Renal cortical epithelial cell (primary cell): Measurements from ENCODE around the gene SLC35F1. TPM values are rescaled to one million over a fixed set of nuclear protein-coding genes. Genes with fewer than 3 reads are reported as not detected.
"Not testable (repeated sequence)": the region's sequence is repeated elsewhere in the genome, so short reads cannot be mapped to it uniquely, and the experiment has no call there.

Experiments
- DNase-seq: peaks from one replicate; pipeline ENCODE4 v3.0.0-alpha.2; 2011; ENCODE audit warnings: low read depth
- total RNA-seq: library from RNA; depleted of rRNA; stranded (reverse); fragments of >200 nt; gene quantifications from 2 replicates; pipeline ENCODE4 v1.2.3, GENCODE V29; 2014

SLC35F1 gene
- total RNA-seq, 1 donor from 2014 or later: 0.05 TPM

- DNase-seq: no peak
Measured at GRCh38 chr6:117992856-117993255, 85.8 kb downstream of the SLC35F1 start.

- no peak for DNase-seq
Measured at GRCh38 chr6:118012944-118013343, 105.9 kb downstream of the SLC35F1 start.

GRCh38 chr6:118016532-118016931, 109.5 kb downstream of the SLC35F1 start:
- DNase-seq: no peak

GRCh38 chr6:118017301-118017848, 110.3 kb downstream of the SLC35F1 start:
- DNase-seq: no peak

GRCh38 chr6:118023771-118024170, 116.7 kb downstream of the SLC35F1 start:
- DNase-seq: no peak

- no peak for DNase-seq
Measured at GRCh38 chr6:118029967-118030366, 122.9 kb downstream of the SLC35F1 start.

- DNase-seq: not testable (repeated sequence)
Measured at GRCh38 chr6:118037479-118037878, 130.4 kb downstream of the SLC35F1 start.

- DNase-seq: no peak
Measured at GRCh38 chr6:118042855-118043254, 135.8 kb downstream of the SLC35F1 start.

- DNase-seq: no peak
Measured at GRCh38 chr6:118044275-118044674, 137.2 kb downstream of the SLC35F1 start.

GRCh38 chr6:118054082-118054481, 147.0 kb downstream of the SLC35F1 start:
- DNase-seq: no peak

GRCh38 chr6:118061666-118062065, 154.6 kb downstream of the SLC35F1 start:
- DNase-seq: no peak

GRCh38 chr6:118080547-118080946, 173.5 kb downstream of the SLC35F1 start:
- no peak for DNase-seq

- no peak for DNase-seq
Measured at GRCh38 chr6:118083711-118084110, 176.6 kb downstream of the SLC35F1 start.

GRCh38 chr6:118085665-118086064, 178.6 kb downstream of the SLC35F1 start:
- DNase-seq: no peak

GRCh38 chr6:118086159-118086558, 179.1 kb downstream of the SLC35F1 start:
- DNase-seq: no peak

- DNase-seq: no peak
Measured at GRCh38 chr6:118092086-118092485, 185.0 kb downstream of the SLC35F1 start.

- no peak for DNase-seq
Measured at GRCh38 chr6:118097576-118097975, 190.5 kb downstream of the SLC35F1 start.

- DNase-seq: peak; percentile 18
Measured at GRCh38 chr6:118100717-118101116, 193.7 kb downstream of the SLC35F1 start.

GRCh38 chr6:118101220-118101619, 194.2 kb downstream of the SLC35F1 start:
- no peak for DNase-seq

- DNase-seq: no peak
Measured at GRCh38 chr6:118101831-118102345, 194.8 kb downstream of the SLC35F1 start.

GRCh38 chr6:118102401-118102800, 195.3 kb downstream of the SLC35F1 start:
- DNase-seq: no peak

GRCh38 chr6:118103381-118104146, 196.5 kb downstream of the SLC35F1 start:
- no peak for DNase-seq

GRCh38 chr6:118122161-118122725, 215.2 kb downstream of the SLC35F1 start:
- no peak for DNase-seq
